ENCODE measurements around the gene JAK2.
"Not testable (repeated sequence)": the region's sequence is repeated elsewhere in the genome, so short reads cannot be mapped to it uniquely, and the experiment has no call there.

Gene JAK2

GRCh38 chr9:5044160-5044559 lies 59.1 kb downstream of the JAK2 start:
- DNase-seq = no peak

GRCh38 chr9:5052838-5053237 lies 67.8 kb downstream of the JAK2 start:
- no peak for DNase-seq

GRCh38 chr9:5062631-5063030 lies 77.6 kb downstream of the JAK2 start:
- no peak for DNase-seq

- no peak for DNase-seq
These were observed 87.8 kb downstream of the JAK2 start for GRCh38 chr9:5072871-5073270.

- DNase-seq = no peak
These were observed 88.6 kb downstream of the JAK2 start for GRCh38 chr9:5073701-5074100.

GRCh38 chr9:5085993-5086392 lies 100.9 kb downstream of the JAK2 start:
- DNase-seq = no peak

- no peak for DNase-seq
These were observed 104.7 kb downstream of the JAK2 start for GRCh38 chr9:5089737-5090136.

GRCh38 chr9:5095795-5096194 lies 110.7 kb downstream of the JAK2 start:
- DNase-seq = no peak

- DNase-seq = no peak
These were observed 114.4 kb downstream of the JAK2 start for GRCh38 chr9:5099466-5099865.

GRCh38 chr9:5101127-5101526 lies 116.1 kb downstream of the JAK2 start:
- DNase-seq = not testable (repeated sequence)

GRCh38 chr9:5106517-5106916 lies 121.4 kb downstream of the JAK2 start:
- not testable (repeated sequence) for DNase-seq

- no peak for DNase-seq
These were observed 126.0 kb downstream of the JAK2 start for GRCh38 chr9:5110867-5111681.

- no peak for DNase-seq
These were observed 126.6 kb downstream of the JAK2 start for GRCh38 chr9:5111696-5112095.

GRCh38 chr9:5112109-5112592 lies 127.1 kb downstream of the JAK2 start:
- no peak for DNase-seq

GRCh38 chr9:5112646-5113045 lies 127.6 kb downstream of the JAK2 start:
- DNase-seq = no peak

- DNase-seq = no peak
These were observed 128.5 kb downstream of the JAK2 start for GRCh38 chr9:5113523-5113922.

GRCh38 chr9:5113994-5114748 lies 129.1 kb downstream of the JAK2 start:
- no peak for DNase-seq

GRCh38 chr9:5122116-5122515 lies 137.0 kb downstream of the JAK2 start:
- no peak for DNase-seq

- DNase-seq = no peak
These were observed 137.4 kb downstream of the JAK2 start for GRCh38 chr9:5122516-5122915.

GRCh38 chr9:5140151-5140550 lies 155.1 kb downstream of the JAK2 start:
- DNase-seq = no peak

- no peak for DNase-seq
These were observed 159.1 kb downstream of the JAK2 start for GRCh38 chr9:5144217-5144616.

- no peak for DNase-seq
These were observed 161.2 kb downstream of the JAK2 start for GRCh38 chr9:5146241-5146640.

All from NK-92 treated with Interleukin-12 subunit alpha and Interleukin-12 subunit beta, amount 100 ng/mL, for 24 hours (cell line).